NCI-H2227 treated with DMSO at 0.1 percent for 48 hours (cell line): ENCODE measurements around the gene HCN2.

Source experiments
- DNase-seq: peaks from one replicate; lab custom pipeline; 2025; lab: John Stamatoyannopoulos, UW

HCN2 gene

GRCh38 chr19:589693-590395 is at the start of gene HCN2:
HCN2 (plus strand) TSS chr19:589881; CDS start chr19:589946, 65 bp downstream.
- DNase-seq = no peak

GRCh38 chr19:540867-541637 is 48.6 kb upstream of the HCN2 start:
- DNase-seq = no peak

GRCh38 chr19:541699-542098 is 48.0 kb upstream of the HCN2 start:
- no peak for DNase-seq

GRCh38 chr19:542173-542866 is 47.4 kb upstream of the HCN2 start:
- DNase-seq = no peak

GRCh38 chr19:543910-544608 is 45.6 kb upstream of the HCN2 start, which contains the start of gene GZMM:
GZMM (plus strand) TSS chr19:544053; CDS start chr19:544072, 19 bp downstream.
- no peak for DNase-seq

GRCh38 chr19:547117-547516 is 42.6 kb upstream of the HCN2 start:
- no peak for DNase-seq

- no peak for DNase-seq
These were observed 41.6 kb upstream of the HCN2 start for GRCh38 chr19:547836-548720.

GRCh38 chr19:548886-549830 is 40.5 kb upstream of the HCN2 start:
- no peak for DNase-seq

- no peak for DNase-seq
These were observed 34.9 kb upstream of the HCN2 start for GRCh38 chr19:554817-555216.

- no peak for DNase-seq
These were observed 34.2 kb upstream of the HCN2 start for GRCh38 chr19:555474-555808.

- no peak for DNase-seq
These were observed 32.9 kb upstream of the HCN2 start for GRCh38 chr19:556611-557382.

- DNase-seq = no peak
These were observed 30.8 kb upstream of the HCN2 start for GRCh38 chr19:558770-559439.

GRCh38 chr19:560121-560520 is 29.6 kb upstream of the HCN2 start:
- no peak for DNase-seq

GRCh38 chr19:566403-566802 is 23.3 kb upstream of the HCN2 start:
- no peak for DNase-seq

- DNase-seq = no peak
These were observed 22.8 kb upstream of the HCN2 start for GRCh38 chr19:566844-567243.

- DNase-seq = no peak
These were observed 22.3 kb upstream of the HCN2 start for GRCh38 chr19:567296-567900.

GRCh38 chr19:570251-570686 is 19.4 kb upstream of the HCN2 start:
- no peak for DNase-seq

- peak; percentile 31 for DNase-seq
These were observed 18.6 kb upstream of the HCN2 start for GRCh38 chr19:570937-571565.
